ENCODE data around the gene WBP1L.

Gene WBP1L

GRCh38 chr10:102783568-102783967, 39.8 kb downstream of the WBP1L start:
- no peak overlapping the region for H3K4me3 ChIP-seq (ENCODE audit: severe bottlenecking)
- no peak for ATAC-seq (ENCODE audit: low read depth)
- TF ChIP-seq, protein P1, sequence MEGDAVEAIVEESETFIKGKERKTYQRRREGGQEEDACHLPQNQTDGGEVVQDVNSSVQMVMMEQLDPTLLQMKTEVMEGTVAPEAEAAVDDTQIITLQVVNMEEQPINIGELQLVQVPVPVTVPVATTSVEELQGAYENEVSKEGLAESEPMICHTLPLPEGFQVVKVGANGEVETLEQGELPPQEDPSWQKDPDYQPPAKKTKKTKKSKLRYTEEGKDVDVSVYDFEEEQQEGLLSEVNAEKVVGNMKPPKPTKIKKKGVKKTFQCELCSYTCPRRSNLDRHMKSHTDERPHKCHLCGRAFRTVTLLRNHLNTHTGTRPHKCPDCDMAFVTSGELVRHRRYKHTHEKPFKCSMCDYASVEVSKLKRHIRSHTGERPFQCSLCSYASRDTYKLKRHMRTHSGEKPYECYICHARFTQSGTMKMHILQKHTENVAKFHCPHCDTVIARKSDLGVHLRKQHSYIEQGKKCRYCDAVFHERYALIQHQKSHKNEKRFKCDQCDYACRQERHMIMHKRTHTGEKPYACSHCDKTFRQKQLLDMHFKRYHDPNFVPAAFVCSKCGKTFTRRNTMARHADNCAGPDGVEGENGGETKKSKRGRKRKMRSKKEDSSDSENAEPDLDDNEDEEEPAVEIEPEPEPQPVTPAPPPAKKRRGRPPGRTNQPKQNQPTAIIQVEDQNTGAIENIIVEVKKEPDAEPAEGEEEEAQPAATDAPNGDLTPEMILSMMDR (IDR thresholded peaks at IDR 0.05; ENCODE audit: poor library complexity, severe bottlenecking) = no peak
- no peak for DNase-seq (ENCODE audit: low spot score)
- H3K4me1 ChIP-seq (ENCODE audit: insufficient read depth, poor library complexity, severe bottlenecking) = peaks cover 47% of the 10 kb centered on the region
- no peaks in the 10 kb centered on the region for H3K9me3 ChIP-seq (ENCODE audit: severe bottlenecking)
- no peaks in the 10 kb centered on the region for H3K36me3 ChIP-seq (ENCODE audit: low read depth)
- H3K27me3 ChIP-seq (ENCODE audit: insufficient read depth, poor library complexity, severe bottlenecking) = no peaks in the 10 kb centered on the region
- H3K27ac ChIP-seq (ENCODE audit: poor library complexity, severe bottlenecking) = peak overlapping the region; percentile 73

DNA sequence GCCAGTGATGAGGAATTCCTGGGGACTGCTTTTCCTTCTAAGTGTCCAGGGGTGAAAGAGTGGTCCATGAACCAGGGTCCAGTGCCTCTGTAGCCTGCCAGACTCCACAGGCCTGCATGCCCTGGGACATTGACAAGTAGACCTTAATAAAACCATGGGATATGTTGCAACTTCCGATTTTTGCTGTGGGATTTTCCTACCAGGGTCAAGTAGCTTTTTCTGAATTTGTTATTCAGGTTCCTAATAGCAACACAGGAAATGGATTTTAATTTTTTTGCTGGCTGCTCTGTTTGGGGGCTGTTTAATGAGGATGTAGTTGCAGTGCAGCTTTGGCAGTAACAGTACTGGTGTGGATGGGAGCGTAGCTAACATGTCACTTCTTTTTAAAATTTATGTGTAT, 42.1 kb downstream of the WBP1L start:
- no peak overlapping the region for H3K4me3 ChIP-seq (ENCODE audit: severe bottlenecking)
- no peaks in the 10 kb centered on the region for H3K36me3 ChIP-seq (ENCODE audit: low read depth)
- ATAC-seq (ENCODE audit: low read depth) (no peak), DNase-seq (ENCODE audit: low spot score) (no peak)
- H3K27me3 ChIP-seq (ENCODE audit: insufficient read depth, poor library complexity, severe bottlenecking) = no peaks in the 10 kb centered on the region
- H3K4me1 ChIP-seq (ENCODE audit: insufficient read depth, poor library complexity, severe bottlenecking) = peaks cover 26% of the 10 kb centered on the region
- no peaks in the 10 kb centered on the region for H3K9me3 ChIP-seq (ENCODE audit: severe bottlenecking)
- H3K27ac ChIP-seq (ENCODE audit: poor library complexity, severe bottlenecking) = no peak overlapping the region
- TF ChIP-seq, protein P1 (IDR thresholded peaks at IDR 0.05; ENCODE audit: poor library complexity, severe bottlenecking) = no peak

GRCh38 chr10:102791754-102792395, 48.1 kb downstream of the WBP1L start:
- H3K36me3 ChIP-seq (ENCODE audit: low read depth) = no peaks in the 10 kb centered on the region
- TF ChIP-seq, protein P1 (IDR thresholded peaks at IDR 0.05; ENCODE audit: poor library complexity, severe bottlenecking) = no peak
- ATAC-seq (ENCODE audit: low read depth) = no peak
- H3K27ac ChIP-seq (ENCODE audit: poor library complexity, severe bottlenecking) = no peak overlapping the region
- DNase-seq (ENCODE audit: low spot score) = no peak
- H3K27me3 ChIP-seq (ENCODE audit: insufficient read depth, poor library complexity, severe bottlenecking) = no peaks in the 10 kb centered on the region
- no peaks in the 10 kb centered on the region for H3K9me3 ChIP-seq (ENCODE audit: severe bottlenecking)
- no peaks in the 10 kb centered on the region for H3K4me1 ChIP-seq (ENCODE audit: insufficient read depth, poor library complexity, severe bottlenecking)
- no peak overlapping the region for H3K4me3 ChIP-seq (ENCODE audit: severe bottlenecking)

DNA sequence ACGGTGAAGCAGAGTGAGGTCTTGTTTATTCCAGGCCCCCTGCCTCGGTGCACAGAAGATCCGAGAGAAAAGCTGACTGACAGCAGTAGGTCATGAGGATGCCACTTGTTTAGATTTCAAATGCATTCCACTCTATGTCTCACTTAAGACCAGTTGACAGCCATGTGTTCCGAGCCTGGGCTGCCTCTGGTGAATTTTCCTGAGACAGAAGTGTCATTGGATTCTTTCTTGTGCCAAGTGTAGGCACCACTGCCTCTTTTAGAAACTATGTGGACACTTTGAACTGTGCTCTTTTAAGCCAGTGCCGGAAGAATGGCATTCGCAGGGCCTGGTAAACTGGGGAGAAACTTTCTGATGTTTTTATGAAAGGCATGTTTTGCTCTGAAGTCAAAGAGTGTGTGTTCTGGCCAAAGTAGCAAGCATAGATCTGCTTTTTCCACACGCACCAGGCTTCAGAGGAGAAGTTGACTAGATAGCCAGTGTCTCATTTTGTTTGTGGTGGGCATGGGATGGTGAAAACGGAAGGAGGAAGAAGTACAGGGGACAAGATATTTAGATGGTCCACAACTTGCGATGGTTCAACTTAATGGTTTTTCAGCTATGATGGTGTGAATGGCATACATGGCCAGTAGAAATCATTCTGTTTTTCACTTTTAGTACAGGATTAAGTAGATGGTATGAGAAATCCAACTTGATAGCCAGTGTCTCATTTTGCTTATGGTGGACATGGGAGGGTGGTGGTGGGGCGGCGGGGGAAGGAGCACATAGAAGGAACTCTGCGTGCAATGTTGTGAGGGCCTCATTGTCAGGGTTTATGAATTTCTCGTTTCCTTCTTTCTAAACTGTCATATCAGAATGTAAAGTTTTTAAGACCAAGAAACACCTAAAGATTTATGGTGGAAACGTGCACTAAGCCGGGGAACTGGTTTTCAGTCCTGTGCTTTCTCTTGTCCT, 52.0 kb downstream of the WBP1L start:
- no peaks in the 10 kb centered on the region for H3K9me3 ChIP-seq (ENCODE audit: severe bottlenecking)
- DNase-seq (ENCODE audit: low spot score) = no peak
- H3K4me1 ChIP-seq (ENCODE audit: insufficient read depth, poor library complexity, severe bottlenecking) = no peaks in the 10 kb centered on the region
- H3K27ac ChIP-seq (ENCODE audit: poor library complexity, severe bottlenecking) = no peak overlapping the region
- H3K36me3 ChIP-seq (ENCODE audit: low read depth) = no peaks in the 10 kb centered on the region
- H3K4me3 ChIP-seq (ENCODE audit: severe bottlenecking) = no peak overlapping the region
- TF ChIP-seq, protein P1 (IDR thresholded peaks at IDR 0.05; ENCODE audit: poor library complexity, severe bottlenecking) = no peak
- H3K27me3 ChIP-seq (ENCODE audit: insufficient read depth, poor library complexity, severe bottlenecking) = no peaks in the 10 kb centered on the region
- ATAC-seq (ENCODE audit: low read depth) = no peak

All from RWPE2 (cell line).